WI38 (cell line): ENCODE data around the gene ADGRA1.
"Not testable (repeated sequence)": the region's sequence is repeated elsewhere in the genome, so short reads cannot be mapped to it uniquely, and the experiment has no call there.

Experiments used
- H3K4me3 ChIP-seq: 2 replicates; pipeline ENCODE4 v1.5.1; 2011; ENCODE audit warnings: low read depth, mild to moderate bottlenecking, control low read depth, low read length
- TF ChIP-seq, protein P1 (sequence below): IDR thresholded peaks from 2 replicates; pipeline ENCODE4 v1.5.1; 2012; ENCODE audit warnings: low read depth, mild to moderate bottlenecking, control low read depth, low read length

Gene ADGRA1

DNA sequence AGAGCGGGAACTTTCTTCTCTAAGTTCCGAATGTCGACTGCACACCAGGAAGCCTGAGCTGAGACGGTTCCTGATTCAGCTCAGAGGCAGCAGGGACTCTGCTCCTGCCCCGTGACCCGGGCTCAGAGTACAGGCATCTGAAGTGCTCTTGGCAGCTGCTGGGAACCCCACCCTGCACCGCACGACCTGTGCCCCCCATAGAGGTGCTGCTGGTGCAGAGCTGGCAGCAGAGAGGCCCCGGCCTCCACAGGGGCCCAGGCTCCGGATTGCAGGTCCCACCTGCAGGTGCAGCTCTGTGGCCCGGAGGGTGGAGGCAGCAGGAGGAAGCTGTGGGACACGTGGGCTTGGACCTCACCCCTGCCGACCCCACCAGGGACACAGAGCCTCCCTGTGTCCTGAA, 39.5 kb upstream of the ADGRA1 start:
- TF ChIP-seq, protein P1, sequence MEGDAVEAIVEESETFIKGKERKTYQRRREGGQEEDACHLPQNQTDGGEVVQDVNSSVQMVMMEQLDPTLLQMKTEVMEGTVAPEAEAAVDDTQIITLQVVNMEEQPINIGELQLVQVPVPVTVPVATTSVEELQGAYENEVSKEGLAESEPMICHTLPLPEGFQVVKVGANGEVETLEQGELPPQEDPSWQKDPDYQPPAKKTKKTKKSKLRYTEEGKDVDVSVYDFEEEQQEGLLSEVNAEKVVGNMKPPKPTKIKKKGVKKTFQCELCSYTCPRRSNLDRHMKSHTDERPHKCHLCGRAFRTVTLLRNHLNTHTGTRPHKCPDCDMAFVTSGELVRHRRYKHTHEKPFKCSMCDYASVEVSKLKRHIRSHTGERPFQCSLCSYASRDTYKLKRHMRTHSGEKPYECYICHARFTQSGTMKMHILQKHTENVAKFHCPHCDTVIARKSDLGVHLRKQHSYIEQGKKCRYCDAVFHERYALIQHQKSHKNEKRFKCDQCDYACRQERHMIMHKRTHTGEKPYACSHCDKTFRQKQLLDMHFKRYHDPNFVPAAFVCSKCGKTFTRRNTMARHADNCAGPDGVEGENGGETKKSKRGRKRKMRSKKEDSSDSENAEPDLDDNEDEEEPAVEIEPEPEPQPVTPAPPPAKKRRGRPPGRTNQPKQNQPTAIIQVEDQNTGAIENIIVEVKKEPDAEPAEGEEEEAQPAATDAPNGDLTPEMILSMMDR = no peak

DNA sequence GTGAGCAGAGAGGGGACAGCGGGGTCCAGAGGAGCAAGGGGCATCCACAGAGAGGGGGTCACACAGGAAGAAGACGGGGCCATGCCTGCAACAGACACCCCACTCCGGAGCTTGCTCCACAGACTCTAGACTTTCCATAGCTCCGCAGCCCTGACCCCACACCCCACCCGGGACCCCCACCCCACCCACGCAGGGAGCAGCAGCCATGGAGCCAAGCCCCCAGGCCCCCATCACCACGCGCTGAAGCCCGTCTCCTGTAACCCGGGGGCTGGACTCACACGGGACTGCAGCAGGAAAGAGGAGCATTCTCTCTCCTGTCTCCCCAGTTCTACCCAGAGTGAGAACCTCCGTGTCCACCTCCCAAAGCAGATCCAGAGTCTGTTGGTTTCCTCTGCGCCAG, 38.8 kb upstream of the ADGRA1 start:
- no peak overlapping the region for H3K4me3 ChIP-seq
- TF ChIP-seq, protein P1 = no peak

More for the DNA sequence above, 39.5 kb upstream of the ADGRA1 start:
- no peak overlapping the region for H3K4me3 ChIP-seq

DNA sequence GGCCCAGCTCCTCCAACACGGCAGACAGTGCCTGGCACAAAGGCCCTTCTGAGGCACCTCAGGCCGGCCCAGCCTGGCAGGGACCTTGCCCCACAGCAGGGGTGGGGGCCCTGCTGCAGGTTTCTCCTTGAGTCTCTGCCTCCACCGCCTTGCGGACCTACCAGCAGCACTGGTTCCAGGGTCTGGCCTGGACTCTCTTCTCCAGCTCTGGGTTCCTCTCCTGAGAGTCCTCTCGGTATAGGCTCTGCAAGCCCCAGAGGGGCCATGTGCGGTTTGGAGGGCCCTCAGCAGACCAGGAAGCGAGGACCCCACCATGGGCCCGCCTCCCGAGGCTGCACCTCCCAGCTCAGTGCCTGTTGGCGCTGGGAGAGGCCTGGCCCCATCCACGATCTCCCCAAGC, 38.1 kb upstream of the ADGRA1 start:
- TF ChIP-seq, protein P1 = no peak
- H3K4me3 ChIP-seq = no peak overlapping the region

DNA sequence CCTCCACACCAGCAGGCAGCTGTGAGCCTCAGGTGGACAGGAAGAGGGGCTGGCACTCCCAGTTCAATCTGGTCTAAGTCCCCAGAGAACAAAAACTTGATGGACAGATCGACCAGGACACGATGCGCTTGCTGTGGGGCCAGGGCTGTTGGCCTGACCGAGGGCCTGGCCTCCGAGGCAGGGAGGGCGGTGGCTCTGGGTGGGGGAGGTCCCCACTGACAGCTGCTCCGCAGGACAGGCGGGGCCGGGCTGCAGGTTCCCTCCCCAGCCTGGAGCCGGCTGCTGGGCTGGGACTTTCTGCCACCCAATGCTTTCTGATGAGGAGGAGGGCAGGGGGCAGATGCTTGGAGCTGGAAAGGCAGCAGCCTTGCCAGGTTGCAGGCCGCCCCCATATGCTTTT, 37.4 kb upstream of the ADGRA1 start:
- TF ChIP-seq, protein P1 = no peak

DNA sequence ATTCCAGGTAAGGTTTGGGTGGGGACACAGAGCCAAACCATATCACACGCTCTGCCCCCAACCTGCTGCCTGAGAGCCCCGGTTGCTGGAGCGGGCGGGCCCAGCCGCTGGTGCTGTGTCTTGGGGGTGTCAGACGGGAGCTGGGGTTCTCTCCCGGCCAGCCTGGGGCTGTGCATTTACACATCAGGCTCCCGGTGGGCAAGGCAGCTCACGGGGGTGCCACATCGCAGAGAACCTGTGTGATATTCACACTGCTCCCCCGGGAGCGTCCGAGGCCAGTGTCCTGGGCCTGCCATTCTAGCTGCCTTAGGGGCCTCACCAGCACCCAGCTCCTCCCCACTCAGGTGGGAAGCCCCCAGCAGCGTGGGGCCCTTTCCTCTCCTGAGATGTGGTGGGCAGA, 35.6 kb upstream of the ADGRA1 start:
- no peak overlapping the region for H3K4me3 ChIP-seq

More for the DNA sequence above, 37.4 kb upstream of the ADGRA1 start:
- H3K4me3 ChIP-seq = no peak overlapping the region

DNA sequence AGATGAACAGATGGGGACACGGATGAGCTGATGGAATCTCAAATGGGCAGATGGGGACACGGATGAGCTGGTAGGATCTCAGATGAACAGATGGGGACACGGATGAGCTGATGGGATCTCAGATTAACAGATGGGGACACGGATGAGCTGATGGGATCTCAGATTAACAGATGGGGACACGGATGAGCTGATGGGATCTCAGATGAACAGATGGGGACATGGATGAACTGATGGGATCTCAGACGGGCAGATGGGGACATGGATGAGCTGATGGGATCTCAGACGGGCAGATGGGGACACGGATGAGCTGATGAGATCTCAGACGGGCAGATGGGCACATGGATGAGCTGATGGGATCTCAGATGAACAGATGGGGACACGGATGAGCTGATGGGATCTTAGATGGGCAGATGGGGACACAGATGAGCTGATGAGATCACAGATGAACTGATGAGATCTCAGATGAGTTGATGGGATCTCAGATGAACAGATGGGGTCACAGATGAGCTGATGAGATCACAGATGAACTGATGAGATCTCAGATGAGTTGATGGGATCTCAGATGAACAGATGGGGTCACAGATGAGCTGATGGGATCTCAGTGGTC, 34.1 kb upstream of the ADGRA1 start:
- not testable (repeated sequence) for H3K4me3 ChIP-seq

More for the DNA sequence above, 35.6 kb upstream of the ADGRA1 start:
- TF ChIP-seq, protein P1 = no peak

DNA sequence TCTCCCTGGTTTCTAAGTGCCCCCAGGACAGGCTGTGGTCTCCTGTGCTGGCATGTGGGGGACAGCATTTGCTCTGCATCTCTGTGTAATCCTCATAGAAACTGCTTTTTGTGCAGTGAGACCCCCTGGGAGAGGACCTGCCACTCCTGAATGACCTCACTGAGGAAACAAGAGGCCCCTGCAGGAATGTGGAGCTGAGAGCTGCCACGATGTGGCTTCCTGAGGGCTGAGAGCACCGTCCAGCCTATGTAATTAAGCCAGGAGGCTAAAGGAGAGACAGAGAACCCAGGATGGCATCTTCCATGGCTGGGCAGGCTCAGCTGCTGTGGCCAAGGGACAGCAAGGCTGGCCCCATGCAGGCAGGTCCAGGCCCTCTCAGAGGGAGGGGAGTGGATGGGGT, 32.3 kb upstream of the ADGRA1 start:
- no peak overlapping the region for H3K4me3 ChIP-seq
- TF ChIP-seq, protein P1 = no peak

DNA sequence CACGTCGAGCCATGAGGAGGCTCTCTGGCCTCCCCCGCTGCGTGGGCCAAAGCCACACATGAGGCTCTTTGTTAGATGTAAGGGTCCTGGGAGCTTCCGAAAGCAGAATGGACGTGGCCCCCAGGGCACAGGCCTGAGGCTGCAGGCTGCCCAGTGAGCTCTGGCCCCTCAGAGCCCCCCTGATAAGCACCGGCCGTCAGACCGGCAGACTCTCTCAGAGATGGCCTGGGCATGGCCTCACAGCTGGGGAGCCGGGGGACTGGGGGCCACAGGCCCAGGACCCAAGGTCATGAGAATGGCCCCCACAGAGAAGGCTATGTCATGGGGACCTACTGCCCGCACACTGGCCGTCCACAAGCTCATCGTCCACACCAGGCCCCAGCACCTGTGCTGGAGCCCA, 31.7 kb upstream of the ADGRA1 start:
- TF ChIP-seq, protein P1 = no peak

More for the DNA sequence above, 31.7 kb upstream of the ADGRA1 start:
- no peak overlapping the region for H3K4me3 ChIP-seq
